ENCODE results near the gene IGF1R. TPM values are rescaled to one million over a fixed set of nuclear protein-coding genes. Genes with fewer than 3 reads are reported as not detected.

The IGF1R gene
- total RNA-seq, 1 donor from 2014 or later = 47.7 TPM

DNA sequence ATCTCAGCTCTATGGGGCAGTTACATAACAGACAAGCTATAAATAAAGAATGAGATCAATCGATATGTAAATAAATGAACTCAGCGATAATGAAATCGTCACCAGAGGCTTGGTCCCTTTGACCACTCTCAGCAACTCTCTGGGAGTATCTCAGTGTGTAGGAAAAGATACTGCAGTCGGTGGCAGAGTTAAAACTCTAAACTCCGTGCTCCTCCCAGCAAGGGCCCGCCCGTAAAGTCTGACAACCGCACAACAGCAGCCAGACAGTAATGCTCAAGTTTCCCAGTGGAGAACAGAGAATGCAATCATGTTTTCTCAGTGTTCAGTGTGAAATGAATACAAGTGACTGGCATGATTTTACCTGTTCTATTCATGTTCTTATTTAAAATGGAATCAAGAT, 28.3 kb upstream of the IGF1R start:
- H3K27me3 ChIP-seq (ENCODE audit: low read depth) = peaks cover 48% of the 10 kb centered on the region

GRCh38 chr15:98621021-98621420, 27.3 kb upstream of the IGF1R start:
- no peaks in the 10 kb centered on the region for H3K9me3 ChIP-seq
- ATAC-seq (no peak), DNase-seq (no peak)
- no peak for TF ChIP-seq CTCF (IDR thresholded peaks at IDR 0.05)
- peaks cover 48% of the 10 kb centered on the region for H3K27me3 ChIP-seq (ENCODE audit: low read depth)
- no peaks in the 10 kb centered on the region for H3K4me1 ChIP-seq
- H3K27ac ChIP-seq = no peak overlapping the region
- intact Hi-C loops (cut with DNase I) = no loop called here
- no peak overlapping the region for H3K4me3 ChIP-seq
- H3K36me3 ChIP-seq = no peaks in the 10 kb centered on the region

More for the DNA sequence above, 28.3 kb upstream of the IGF1R start:
- H3K4me3 ChIP-seq = no peak overlapping the region
- H3K4me1 ChIP-seq = no peaks in the 10 kb centered on the region
- H3K36me3 ChIP-seq = no peaks in the 10 kb centered on the region
- TF ChIP-seq CTCF (IDR thresholded peaks at IDR 0.05) = no peak
- no peak overlapping the region for H3K27ac ChIP-seq
- no peaks in the 10 kb centered on the region for H3K9me3 ChIP-seq
- DNase-seq = no peak
- intact Hi-C loops (cut with DNase I) = no loop called here
- ATAC-seq = no peak

DNA sequence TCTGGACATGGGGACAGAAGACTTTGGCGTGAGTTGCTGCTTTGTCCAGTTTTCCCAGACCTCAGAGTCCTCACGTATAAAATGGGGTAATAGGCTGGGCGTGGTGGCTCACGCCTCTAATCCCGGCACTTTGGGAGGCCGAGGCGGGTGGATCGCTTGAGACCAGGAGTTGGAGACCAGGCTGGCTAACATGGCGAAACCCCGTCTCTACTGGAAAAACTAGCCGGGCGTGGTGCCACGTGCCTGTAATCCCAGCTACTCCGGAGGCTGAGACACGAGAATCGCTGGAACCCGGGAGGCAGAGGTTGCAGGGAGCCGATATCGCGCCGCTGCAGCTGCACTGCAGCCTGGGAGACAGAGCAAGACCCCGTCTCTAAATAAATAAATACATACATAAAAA, 22.7 kb upstream of the IGF1R start:
- no peak overlapping the region for H3K4me3 ChIP-seq
- no peak for TF ChIP-seq CTCF (IDR thresholded peaks at IDR 0.05)
- peaks cover 33% of the 10 kb centered on the region for H3K27me3 ChIP-seq (ENCODE audit: low read depth)
- DNase-seq = no peak
- no peaks in the 10 kb centered on the region for H3K4me1 ChIP-seq
- no peaks in the 10 kb centered on the region for H3K36me3 ChIP-seq
- no peak overlapping the region for H3K27ac ChIP-seq
- H3K9me3 ChIP-seq = no peaks in the 10 kb centered on the region
- intact Hi-C loops (cut with DNase I) = no loop called here
- no peak for ATAC-seq

DNA sequence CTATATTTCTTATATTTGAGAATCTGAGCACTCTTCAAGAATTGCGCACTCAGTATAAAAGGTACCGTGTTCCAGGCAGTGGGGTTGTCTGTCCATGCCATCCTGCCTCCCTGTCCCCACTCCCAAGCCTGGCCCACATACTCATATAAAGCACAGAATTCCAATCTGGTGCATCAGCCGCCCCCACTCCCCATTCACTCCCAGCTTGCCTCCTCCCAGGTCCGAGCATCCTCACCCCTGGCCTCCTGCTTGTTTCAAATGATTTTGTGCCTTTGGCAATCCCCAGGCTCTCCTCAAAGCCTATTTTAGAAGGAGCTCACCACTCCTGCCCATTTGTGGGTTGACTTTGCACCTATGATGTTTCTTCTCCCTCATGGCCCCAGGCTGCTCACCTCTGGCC, 22.2 kb upstream of the IGF1R start:
- H3K27ac ChIP-seq = no peak overlapping the region
- ATAC-seq (no peak), DNase-seq (no peak)
- no peak overlapping the region for H3K4me3 ChIP-seq
- no peaks in the 10 kb centered on the region for H3K9me3 ChIP-seq
- intact Hi-C loops (cut with DNase I) = no loop called here
- no peaks in the 10 kb centered on the region for H3K4me1 ChIP-seq
- no peaks in the 10 kb centered on the region for H3K36me3 ChIP-seq
- peaks cover 31% of the 10 kb centered on the region for H3K27me3 ChIP-seq (ENCODE audit: low read depth)
- TF ChIP-seq CTCF (IDR thresholded peaks at IDR 0.05) = no peak

DNA sequence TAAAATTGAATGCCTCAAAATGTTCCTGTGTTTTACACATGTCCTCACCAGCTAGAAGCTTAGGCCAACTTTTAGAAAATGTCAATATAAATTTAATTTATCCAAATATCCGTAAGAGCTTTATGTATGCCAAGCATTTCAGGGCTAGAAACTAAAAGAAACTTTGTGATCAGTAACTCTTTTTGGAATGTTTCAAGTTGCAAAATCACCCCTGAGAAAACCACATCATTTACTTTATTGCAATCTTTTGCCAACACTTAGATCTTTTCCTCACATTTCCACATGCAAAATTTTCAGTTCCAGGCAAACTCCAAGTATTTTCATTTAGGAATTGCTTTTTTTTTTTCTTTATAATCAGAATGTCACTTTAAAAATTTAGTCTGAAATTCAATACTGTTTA, 20.1 kb upstream of the IGF1R start:
- no peaks in the 10 kb centered on the region for H3K4me1 ChIP-seq
- no peak for ATAC-seq
- no peaks in the 10 kb centered on the region for H3K9me3 ChIP-seq
- H3K27ac ChIP-seq = no peak overlapping the region
- no peak for DNase-seq
- no peak for TF ChIP-seq CTCF (IDR thresholded peaks at IDR 0.05)
- H3K27me3 ChIP-seq (ENCODE audit: low read depth) = peaks cover 17% of the 10 kb centered on the region
- no peaks in the 10 kb centered on the region for H3K36me3 ChIP-seq
- no peak overlapping the region for H3K4me3 ChIP-seq
- intact Hi-C loops (cut with DNase I) = no loop called here

- H3K4me1 ChIP-seq = no peaks in the 10 kb centered on the region
- peaks cover 16% of the 10 kb centered on the region for H3K27me3 ChIP-seq (ENCODE audit: low read depth)
- no peak overlapping the region for H3K4me3 ChIP-seq
- no peaks in the 10 kb centered on the region for H3K9me3 ChIP-seq
- intact Hi-C loops (cut with DNase I) = no loop called here
- no peak overlapping the region for H3K27ac ChIP-seq
- TF ChIP-seq CTCF (IDR thresholded peaks at IDR 0.05) = no peak
- H3K36me3 ChIP-seq = no peaks in the 10 kb centered on the region
- ATAC-seq = no peak
- DNase-seq = no peak
Measured at GRCh38 chr15:98635848-98636247, 12.5 kb upstream of the IGF1R start.
